ENCODE measurements around the gene SLX9.
A peak's percentile ranks its signal among the peaks of the same experiment; 100 is the strongest.
"Not testable (repeated sequence)": the region's sequence is repeated elsewhere in the genome, so short reads cannot be mapped to it uniquely, and the experiment has no call there.

The SLX9 gene

GRCh38 chr21:44902268-44903049 is 37.4 kb upstream of the SLX9 start:
- DNase-seq (ENCODE audit: low spot score): no peak

GRCh38 chr21:44903050-44903685 is 36.7 kb upstream of the SLX9 start:
- no peak for DNase-seq (ENCODE audit: low spot score)

DNA sequence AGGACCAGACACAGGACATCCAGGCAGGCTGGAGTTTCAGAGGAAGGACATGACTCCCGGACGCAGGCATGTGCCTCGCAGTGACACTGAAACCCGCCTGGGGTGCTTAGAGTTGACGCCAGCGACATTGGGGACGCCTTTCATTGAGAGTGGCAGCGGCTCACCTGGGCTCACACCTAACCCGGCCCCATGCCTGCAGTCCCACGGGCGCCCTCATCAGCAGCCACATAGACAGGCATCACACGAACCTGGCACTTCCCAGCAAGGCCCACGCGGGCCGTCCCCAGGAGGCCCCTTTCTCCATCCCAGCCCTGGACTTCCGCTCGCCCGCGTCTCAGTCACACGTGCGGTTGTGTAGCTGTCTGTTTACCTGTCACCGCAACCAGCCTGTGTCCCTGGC is 36.1 kb upstream of the SLX9 start:
- DNase-seq (ENCODE audit: low spot score): no peak

GRCh38 chr21:44904141-44904923 is 35.5 kb upstream of the SLX9 start:
- no peak for DNase-seq (ENCODE audit: low spot score)

DNA sequence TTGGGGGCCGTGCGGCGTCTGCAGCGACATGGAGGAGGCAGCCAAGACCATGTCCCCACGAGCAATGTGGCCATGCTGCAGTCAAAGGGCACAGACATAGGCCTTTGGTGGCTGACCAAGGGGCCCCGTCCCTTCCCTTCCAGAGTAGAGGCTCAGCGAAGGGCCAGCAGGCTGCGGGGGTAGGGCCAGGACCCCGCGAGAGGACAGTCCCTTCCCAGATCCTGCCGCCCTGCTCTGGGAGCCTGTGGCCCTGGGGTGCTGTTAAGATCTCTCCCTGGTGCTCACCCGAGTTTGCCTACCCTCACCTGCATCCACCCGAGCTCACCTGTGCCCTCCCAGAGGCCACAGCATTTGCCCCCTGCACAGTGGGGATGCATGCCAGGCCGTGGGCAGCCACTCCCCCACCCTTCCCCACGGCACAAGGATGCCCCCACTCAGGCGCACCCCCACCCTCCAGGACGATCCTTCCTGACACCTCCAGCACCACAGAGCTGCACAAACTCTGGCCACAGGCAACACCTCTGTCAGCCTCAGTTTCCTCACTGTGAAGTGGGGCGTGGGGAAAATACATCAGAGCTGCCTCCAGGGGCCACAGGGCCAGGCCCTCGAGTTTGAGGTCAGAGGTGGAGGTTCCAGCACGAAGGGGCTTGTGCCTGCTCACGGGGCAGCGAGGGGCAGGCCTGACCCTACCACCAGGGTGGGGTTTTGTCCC is 34.7 kb upstream of the SLX9 start:
- no peak for DNase-seq (ENCODE audit: low spot score)

- no peak for DNase-seq (ENCODE audit: low spot score)
Observed at GRCh38 chr21:44905728-44906090, 34.1 kb upstream of the SLX9 start.

- DNase-seq (ENCODE audit: low spot score): no peak
Observed at GRCh38 chr21:44907225-44907965, 32.4 kb upstream of the SLX9 start.

- DNase-seq (ENCODE audit: low spot score): peak; percentile 69
Observed at GRCh38 chr21:44907966-44908895, 31.6 kb upstream of the SLX9 start.

DNA sequence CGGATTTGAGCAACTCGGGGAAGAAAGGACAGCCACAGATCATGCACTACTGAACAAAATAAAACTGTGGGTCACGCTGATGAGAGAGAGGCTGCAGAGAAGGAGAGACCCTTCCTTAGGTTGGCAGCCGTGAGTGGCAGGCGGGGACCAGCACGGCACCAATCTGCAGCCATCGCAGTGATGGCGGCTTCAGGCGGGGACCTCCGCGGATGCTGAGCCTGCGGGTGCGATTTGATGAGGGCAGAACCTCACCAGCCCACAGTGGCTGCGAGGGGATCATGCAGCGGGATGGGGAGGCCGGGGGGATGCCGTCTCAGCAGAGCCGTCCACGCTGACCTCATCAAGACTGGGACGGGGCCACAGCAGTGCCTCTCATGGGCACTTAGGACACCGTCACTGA is 30.9 kb upstream of the SLX9 start:
- DNase-seq (ENCODE audit: low spot score): no peak

DNA sequence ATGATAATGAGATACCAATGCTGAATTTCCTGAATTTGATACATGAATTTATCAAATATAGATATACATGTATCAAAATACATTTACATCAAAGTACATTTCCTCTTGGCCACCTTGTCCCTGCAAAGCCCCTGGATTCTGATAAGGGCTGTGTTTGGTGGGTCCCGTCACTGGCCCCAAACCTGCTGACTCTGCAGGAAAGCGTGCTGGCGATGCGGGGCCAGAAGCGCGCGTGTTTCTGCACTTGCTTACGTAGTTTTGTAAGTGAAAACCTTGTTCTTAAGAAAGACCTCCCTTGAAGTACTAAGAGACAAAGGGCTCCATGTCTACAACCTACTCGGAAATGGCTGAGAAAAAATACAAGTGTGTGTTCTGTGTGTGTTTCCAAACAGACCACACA is 30.1 kb upstream of the SLX9 start:
- DNase-seq (ENCODE audit: low spot score): no peak

GRCh38 chr21:44910229-44911067 is 29.4 kb upstream of the SLX9 start:
- DNase-seq (ENCODE audit: low spot score): no peak

- no peak for DNase-seq (ENCODE audit: low spot score)
Observed at GRCh38 chr21:44911068-44911383, 28.8 kb upstream of the SLX9 start.

DNA sequence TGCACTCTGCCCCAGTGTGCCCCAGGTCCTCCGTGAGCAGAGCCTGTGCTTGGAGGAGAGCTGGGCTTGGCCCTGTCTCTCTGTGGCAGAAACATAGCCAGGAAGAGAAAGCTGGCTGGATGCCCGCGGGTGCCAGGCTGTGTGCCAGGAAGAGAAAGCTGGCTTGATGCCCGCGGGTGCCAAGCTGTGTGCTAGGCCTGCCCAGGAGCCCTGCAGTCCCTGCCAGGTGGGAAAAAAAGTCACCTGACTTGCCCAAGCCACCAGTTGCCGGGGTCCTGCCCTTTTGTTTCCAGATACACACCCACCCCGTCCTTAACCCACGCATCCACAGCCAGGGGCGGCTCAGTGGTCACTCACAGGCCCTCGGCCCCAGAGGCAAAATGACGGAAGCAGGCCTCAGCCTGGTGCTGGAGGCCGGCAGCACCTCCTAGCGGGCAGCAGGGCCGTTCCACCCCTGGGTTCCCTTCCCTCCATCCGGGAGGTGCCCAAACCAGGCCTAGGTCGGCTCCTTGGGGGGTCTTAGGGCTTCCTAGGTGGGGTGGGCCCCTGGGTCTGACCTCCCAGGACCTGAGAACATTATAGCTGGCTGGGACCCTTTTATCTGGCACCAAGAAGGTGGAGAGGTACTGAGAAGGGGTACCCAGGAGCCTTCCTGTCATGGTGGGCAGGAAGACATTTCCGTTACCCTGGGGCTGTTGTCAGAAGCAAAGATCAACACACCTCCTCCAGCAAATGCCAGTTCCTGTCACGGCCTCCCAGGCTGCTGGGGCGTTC is 28.3 kb upstream of the SLX9 start:
- peak; percentile 72 for DNase-seq (ENCODE audit: low spot score)

- no peak for DNase-seq (ENCODE audit: low spot score)
Observed at GRCh38 chr21:44912158-44912473, 27.7 kb upstream of the SLX9 start.

GRCh38 chr21:44912506-44913412 is 27.1 kb upstream of the SLX9 start:
- DNase-seq (ENCODE audit: low spot score): not testable (repeated sequence)

GRCh38 chr21:44913425-44914175 is 26.2 kb upstream of the SLX9 start:
- DNase-seq (ENCODE audit: low spot score): no peak

DNA sequence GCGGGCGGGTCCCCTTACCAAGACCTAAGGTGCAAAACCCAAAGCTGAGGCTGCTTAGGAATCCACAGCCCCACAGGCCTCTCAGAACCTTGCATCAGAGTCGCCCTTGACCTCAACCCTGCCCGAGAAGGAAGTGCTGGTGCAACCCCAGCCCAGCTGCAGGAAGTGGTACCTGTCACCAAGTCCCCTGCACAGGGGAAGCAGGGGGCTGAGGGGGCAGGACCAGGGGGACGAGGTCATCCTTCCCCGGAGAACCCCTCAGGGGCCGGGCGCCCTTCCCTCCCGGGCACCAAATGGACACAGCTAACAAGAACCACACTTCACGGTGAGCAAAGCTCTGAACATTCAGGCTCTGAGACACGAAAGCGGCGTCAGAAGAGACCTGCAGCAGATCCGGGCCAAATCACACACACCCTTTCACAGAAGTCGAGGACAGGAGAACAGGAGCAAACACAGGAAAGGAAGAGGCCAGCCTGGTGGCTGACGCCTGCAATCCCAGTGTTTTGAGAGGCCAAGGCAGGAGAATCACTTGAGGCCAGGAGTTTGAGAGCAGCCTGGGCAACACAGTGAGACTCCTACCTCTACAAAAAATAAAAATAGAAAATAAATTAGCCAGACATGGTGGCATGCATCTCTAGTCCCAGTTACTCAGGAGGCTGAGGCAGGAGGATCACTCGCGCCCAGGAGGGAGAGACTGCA is 25.5 kb upstream of the SLX9 start:
- no peak for DNase-seq (ENCODE audit: low spot score)

Data from pons (tissue), 1 donor.